Bladder microvascular endothelial cell (primary cell): Measurements from ENCODE around the gene SNX6. TPM values are rescaled to one million over a fixed set of nuclear protein-coding genes. Genes with fewer than 3 reads are reported as not detected.

ENCODE experiments used
- total RNA-seq: library from RNA; depleted of rRNA; stranded (reverse); fragments of >200 nt; gene quantifications from 2 replicates; pipeline ENCODE4 v1.2.3, GENCODE V29; 2014

The SNX6 gene
- 65.4 and 85.8 TPM in 2 replicates for total RNA-seq

DNA sequence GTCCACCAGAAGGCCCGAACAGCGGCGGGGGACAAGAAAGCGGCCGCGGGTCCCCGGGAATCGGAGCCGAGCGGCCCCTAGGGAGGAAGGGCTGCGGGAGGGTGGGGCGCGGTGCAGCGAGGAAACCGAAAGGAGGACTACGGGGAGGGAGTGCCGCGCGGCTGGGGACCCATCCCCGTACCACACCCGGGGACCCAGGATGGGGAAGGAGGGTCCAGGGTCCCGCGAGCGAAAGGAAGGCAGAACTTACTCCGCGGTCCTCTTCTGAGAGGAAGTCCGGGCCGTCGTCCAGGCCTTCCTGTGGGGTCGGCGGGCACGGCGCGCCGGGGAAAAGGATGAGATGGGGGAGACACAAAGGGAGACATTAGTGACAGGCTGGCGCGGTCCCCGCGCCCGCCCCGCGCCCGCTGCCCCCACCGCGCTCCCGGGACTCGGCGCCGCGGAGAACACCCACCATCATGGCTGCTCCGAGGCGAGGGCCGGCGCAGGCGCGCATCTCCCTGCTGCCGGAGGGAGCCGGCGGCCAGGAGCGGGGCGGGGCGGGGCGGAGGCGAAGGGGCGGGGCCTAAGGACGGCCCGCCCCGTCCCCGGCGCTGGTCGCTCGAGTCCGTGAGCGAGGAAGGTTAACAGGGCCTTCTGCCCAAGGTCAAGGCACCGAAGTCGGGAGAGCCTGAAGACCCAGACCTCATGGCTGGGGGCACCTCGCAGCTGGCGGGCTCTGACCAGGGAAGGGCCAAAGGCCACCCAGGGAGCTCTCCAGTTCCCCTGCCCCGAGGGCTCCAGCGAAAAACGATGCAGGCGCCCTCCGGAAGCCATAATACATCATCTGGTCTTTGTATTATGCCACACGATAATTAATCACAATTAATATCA lies at the start of gene SNX6:
Gene SNX6, minus strand, starts transcription at position 492 of the 873 bp plus-strand sequence. Its CDS starts 32 bp downstream, at position 460.

GRCh38 chr14:34539407-34540180 lies 90.4 kb downstream of the SNX6 start, which contains the start of gene EAPP:
Gene EAPP (minus strand): TSS chr14:34539701. CDS start chr14:34539628, 73 bp downstream.

Other genes with a start within 250 kb of the SNX6 start
- gene SPTSSA, start 167.9 kb downstream of the SNX6 start, total RNA-seq = 13.1 and 15.5 TPM in 2 replicates
- 34.8 and 48.6 TPM in 2 replicates for gene EAPP, start 90.4 kb downstream of the SNX6 start, total RNA-seq
- 28.0 and 97.9 TPM in 2 replicates for gene CFL2, start 84.4 kb upstream of the SNX6 start, total RNA-seq
- gene BAZ1A, start 245.2 kb upstream of the SNX6 start, total RNA-seq = 34.0 and 71.3 TPM in 2 replicates